PC-3 (cell line): ENCODE measurements around the gene LPCAT2.

Experiments used
- CTCF ChIP-seq: fragments of 300-600 bp; sonication (generic); conservative IDR thresholded peaks from 2 replicates; pipeline ENCODE4 v1.5.1; 2017; ENCODE audit warnings: antibody characterized with exemption, low read depth, mild to moderate bottlenecking, low read length
- EZH2 ChIP-seq: fragments of 300-600 bp; sonication (generic); IDR thresholded peaks from one replicate; pipeline ENCODE4 v1.6.1; 2017; ENCODE audit warnings: antibody characterized with exemption, mild to moderate bottlenecking, low read length; ENCODE audit not compliant: unreplicated experiment
- EZH2phosphoT487 ChIP-seq: fragments of 300-600 bp; sonication (generic); IDR thresholded peaks from 2 replicates; pipeline ENCODE4 v1.6.1; 2018; ENCODE audit warnings: mild to moderate bottlenecking, antibody characterized with exemption, low read length, borderline replicate concordance

GRCh38 chr16:55478827-55479429, 29.9 kb upstream of the LPCAT2 start, which contains the start of gene MMP2:
- TF ChIP-seq EZH2 (no peak), CTCF (no peak), EZH2phosphoT487 (no peak)
